Fibroblast of pulmonary artery (primary cell): ENCODE data around the gene AGT.
"Not testable (repeated sequence)": the region's sequence is repeated elsewhere in the genome, so short reads cannot be mapped to it uniquely, and the experiment has no call there.

Experiments used
- DNase-seq: peaks from one replicate; pipeline ENCODE4 v3.0.0-alpha.2; 2010; ENCODE audit warnings: low read depth
- H3K4me3 ChIP-seq: replicated peaks from 2 replicates; pipeline ENCODE4 v1.5.1; 2011; ENCODE audit warnings: low read depth, mild to moderate bottlenecking, control low read depth, low read length, moderate library complexity
- CTCF ChIP-seq: IDR thresholded peaks from 2 replicates; pipeline ENCODE4 v1.5.1; 2011; ENCODE audit warnings: mild to moderate bottlenecking, control low read depth, low read length, inconsistent platforms; ENCODE audit errors: missing control alignments

Gene AGT

GRCh38 chr1:230725256-230726012 is 11.5 kb upstream of the AGT start:
- TF ChIP-seq CTCF = no peak
- no peak for DNase-seq
- no peak overlapping the region for H3K4me3 ChIP-seq

GRCh38 chr1:230721849-230722522 is 8.1 kb upstream of the AGT start:
- not testable (repeated sequence) for DNase-seq, H3K4me3 ChIP-seq

GRCh38 chr1:230717251-230717650 is 3.3 kb upstream of the AGT start:
- DNase-seq = no peak
- no peak for TF ChIP-seq CTCF
- no peak overlapping the region for H3K4me3 ChIP-seq

GRCh38 chr1:230716453-230716852 is 2.5 kb upstream of the AGT start:
- H3K4me3 ChIP-seq, DNase-seq: not testable (repeated sequence)

- no peak for TF ChIP-seq CTCF
- H3K4me3 ChIP-seq = no peak overlapping the region
- no peak for DNase-seq
Observed at GRCh38 chr1:230715510-230715909, 1.6 kb upstream of the AGT start.

GRCh38 chr1:230713547-230713914 is 391 bp downstream of the AGT start:
- no peak for DNase-seq
- H3K4me3 ChIP-seq = no peak overlapping the region
- TF ChIP-seq CTCF = no peak

- no peak for TF ChIP-seq CTCF
- no peak for DNase-seq
- H3K4me3 ChIP-seq = no peak overlapping the region
Observed at GRCh38 chr1:230713138-230713537, 784 bp downstream of the AGT start.

- TF ChIP-seq CTCF = no peak
- no peak overlapping the region for H3K4me3 ChIP-seq
- DNase-seq = no peak
Observed at GRCh38 chr1:230712470-230712942, 1.4 kb downstream of the AGT start.
